OCI-LY1 (cell line): Measurements from ENCODE around the gene NRTN.

Source experiments
- EZH2 ChIP-seq: fragments of 200-600 bp; sonication (generic), shearing (Covaris generic); IDR thresholded peaks from 2 replicates; pipeline ENCODE4 v1.8.0; 2017; ENCODE audit warnings: borderline replicate concordance, mixed run types, mild to moderate bottlenecking, antibody characterized with exemption, low read length, moderate library complexity, mixed read lengths
- TF ChIP-seq, protein P1 (sequence below): fragments of 200-600 bp; sonication (generic), shearing (Covaris generic); IDR thresholded peaks from 2 replicates; pipeline ENCODE4 v1.5.1; 2017; ENCODE audit warnings: mild to moderate bottlenecking, antibody characterized with exemption, low read length, moderate library complexity, mixed read lengths

DNA sequence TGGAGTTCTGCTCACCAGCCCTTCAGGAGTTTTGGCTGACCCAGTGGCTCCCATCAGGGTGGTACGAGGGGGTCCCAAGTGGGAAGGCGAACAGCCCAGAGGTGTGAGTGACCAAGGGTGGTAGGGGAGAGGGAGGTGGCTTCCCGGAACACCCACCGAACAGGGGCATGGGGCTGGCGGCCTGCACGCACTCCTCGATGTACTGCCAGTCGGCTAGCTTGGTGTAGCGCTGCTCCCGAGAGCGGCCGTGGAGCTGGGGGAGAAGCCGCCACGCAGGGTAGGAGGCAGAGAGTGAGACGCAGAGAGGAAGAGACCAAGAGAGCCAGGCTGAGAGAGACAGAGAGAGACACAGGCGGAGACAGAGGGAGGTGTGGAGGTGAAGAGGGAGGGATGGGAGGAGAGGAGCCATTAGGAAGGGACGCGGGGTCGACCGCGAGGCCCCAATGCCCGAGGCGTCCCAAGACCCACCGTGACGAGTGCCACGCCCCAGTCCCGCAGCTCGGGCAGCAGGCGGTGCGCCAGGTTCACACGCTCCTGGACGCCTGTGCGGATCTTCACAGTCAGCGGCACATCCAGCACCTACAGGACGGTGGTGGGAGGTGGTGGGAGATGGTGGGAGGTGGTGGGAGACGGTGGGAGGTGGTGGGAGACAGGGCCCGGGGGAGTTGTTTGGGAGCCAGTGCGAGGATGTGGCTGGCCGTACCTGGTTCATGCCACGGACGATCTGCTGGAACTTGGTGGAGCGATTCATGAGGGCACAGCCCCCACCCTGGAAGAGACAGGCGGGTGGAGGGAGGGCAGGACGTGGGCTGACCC, 18.1 kb upstream of the NRTN start:
- TF ChIP-seq, protein P1, sequence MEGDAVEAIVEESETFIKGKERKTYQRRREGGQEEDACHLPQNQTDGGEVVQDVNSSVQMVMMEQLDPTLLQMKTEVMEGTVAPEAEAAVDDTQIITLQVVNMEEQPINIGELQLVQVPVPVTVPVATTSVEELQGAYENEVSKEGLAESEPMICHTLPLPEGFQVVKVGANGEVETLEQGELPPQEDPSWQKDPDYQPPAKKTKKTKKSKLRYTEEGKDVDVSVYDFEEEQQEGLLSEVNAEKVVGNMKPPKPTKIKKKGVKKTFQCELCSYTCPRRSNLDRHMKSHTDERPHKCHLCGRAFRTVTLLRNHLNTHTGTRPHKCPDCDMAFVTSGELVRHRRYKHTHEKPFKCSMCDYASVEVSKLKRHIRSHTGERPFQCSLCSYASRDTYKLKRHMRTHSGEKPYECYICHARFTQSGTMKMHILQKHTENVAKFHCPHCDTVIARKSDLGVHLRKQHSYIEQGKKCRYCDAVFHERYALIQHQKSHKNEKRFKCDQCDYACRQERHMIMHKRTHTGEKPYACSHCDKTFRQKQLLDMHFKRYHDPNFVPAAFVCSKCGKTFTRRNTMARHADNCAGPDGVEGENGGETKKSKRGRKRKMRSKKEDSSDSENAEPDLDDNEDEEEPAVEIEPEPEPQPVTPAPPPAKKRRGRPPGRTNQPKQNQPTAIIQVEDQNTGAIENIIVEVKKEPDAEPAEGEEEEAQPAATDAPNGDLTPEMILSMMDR: no peak
- TF ChIP-seq EZH2: no peak
